ENCODE data around the gene NPTX1.

Gene NPTX1

DNA sequence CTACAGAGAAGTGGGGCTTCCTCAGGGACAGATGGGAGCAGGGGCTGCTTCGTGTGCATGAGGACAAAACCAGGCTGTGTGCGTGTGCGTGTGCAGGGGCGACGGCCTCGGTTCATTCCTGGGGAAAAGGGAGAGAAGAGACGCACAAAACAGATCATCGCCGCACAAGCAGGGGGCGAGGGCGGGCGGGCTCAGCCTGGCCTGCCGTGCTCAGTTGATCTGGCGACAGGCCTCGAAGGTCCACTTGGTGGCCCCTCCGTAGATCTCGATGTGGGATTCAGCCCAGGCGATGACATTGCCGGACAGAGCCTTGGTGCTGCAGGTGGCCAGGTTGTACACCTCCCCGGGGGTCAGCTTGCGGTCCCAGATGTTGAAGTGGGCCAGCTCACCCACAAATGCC is 5.8 kb downstream of the NPTX1 start:
- H3K4me3 ChIP-seq (replicated peaks; ENCODE audit: insufficient read depth, low read length) = no peak overlapping the region
- H3K27me3 ChIP-seq (ENCODE audit: insufficient read depth, poor library complexity, severe bottlenecking) = peaks cover 73% of the 10 kb centered on the region
- TF ChIP-seq, protein P1, sequence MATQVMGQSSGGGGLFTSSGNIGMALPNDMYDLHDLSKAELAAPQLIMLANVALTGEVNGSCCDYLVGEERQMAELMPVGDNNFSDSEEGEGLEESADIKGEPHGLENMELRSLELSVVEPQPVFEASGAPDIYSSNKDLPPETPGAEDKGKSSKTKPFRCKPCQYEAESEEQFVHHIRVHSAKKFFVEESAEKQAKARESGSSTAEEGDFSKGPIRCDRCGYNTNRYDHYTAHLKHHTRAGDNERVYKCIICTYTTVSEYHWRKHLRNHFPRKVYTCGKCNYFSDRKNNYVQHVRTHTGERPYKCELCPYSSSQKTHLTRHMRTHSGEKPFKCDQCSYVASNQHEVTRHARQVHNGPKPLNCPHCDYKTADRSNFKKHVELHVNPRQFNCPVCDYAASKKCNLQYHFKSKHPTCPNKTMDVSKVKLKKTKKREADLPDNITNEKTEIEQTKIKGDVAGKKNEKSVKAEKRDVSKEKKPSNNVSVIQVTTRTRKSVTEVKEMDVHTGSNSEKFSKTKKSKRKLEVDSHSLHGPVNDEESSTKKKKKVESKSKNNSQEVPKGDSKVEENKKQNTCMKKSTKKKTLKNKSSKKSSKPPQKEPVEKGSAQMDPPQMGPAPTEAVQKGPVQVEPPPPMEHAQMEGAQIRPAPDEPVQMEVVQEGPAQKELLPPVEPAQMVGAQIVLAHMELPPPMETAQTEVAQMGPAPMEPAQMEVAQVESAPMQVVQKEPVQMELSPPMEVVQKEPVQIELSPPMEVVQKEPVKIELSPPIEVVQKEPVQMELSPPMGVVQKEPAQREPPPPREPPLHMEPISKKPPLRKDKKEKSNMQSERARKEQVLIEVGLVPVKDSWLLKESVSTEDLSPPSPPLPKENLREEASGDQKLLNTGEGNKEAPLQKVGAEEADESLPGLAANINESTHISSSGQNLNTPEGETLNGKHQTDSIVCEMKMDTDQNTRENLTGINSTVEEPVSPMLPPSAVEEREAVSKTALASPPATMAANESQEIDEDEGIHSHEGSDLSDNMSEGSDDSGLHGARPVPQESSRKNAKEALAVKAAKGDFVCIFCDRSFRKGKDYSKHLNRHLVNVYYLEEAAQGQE (IDR thresholded peaks at IDR 0.05; ENCODE audit: insufficient replicate concordance, low read depth) = no peak
- TF ChIP-seq, protein P2, sequence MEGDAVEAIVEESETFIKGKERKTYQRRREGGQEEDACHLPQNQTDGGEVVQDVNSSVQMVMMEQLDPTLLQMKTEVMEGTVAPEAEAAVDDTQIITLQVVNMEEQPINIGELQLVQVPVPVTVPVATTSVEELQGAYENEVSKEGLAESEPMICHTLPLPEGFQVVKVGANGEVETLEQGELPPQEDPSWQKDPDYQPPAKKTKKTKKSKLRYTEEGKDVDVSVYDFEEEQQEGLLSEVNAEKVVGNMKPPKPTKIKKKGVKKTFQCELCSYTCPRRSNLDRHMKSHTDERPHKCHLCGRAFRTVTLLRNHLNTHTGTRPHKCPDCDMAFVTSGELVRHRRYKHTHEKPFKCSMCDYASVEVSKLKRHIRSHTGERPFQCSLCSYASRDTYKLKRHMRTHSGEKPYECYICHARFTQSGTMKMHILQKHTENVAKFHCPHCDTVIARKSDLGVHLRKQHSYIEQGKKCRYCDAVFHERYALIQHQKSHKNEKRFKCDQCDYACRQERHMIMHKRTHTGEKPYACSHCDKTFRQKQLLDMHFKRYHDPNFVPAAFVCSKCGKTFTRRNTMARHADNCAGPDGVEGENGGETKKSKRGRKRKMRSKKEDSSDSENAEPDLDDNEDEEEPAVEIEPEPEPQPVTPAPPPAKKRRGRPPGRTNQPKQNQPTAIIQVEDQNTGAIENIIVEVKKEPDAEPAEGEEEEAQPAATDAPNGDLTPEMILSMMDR (IDR thresholded peaks at IDR 0.05; ENCODE audit: insufficient read depth, low read length) = no peak
- TF ChIP-seq SPI1 (IDR thresholded peaks at IDR 0.05; ENCODE audit: borderline replicate concordance, low read depth) (no peak), GABPA (IDR thresholded peaks at IDR 0.05; ENCODE audit: low read depth) (no peak)
- no peak overlapping the region for H3K27ac ChIP-seq (replicated peaks)
- no peak for DNase-seq (ENCODE audit: low read depth in 1 of 2, low spot score in 1 of 2)

DNA sequence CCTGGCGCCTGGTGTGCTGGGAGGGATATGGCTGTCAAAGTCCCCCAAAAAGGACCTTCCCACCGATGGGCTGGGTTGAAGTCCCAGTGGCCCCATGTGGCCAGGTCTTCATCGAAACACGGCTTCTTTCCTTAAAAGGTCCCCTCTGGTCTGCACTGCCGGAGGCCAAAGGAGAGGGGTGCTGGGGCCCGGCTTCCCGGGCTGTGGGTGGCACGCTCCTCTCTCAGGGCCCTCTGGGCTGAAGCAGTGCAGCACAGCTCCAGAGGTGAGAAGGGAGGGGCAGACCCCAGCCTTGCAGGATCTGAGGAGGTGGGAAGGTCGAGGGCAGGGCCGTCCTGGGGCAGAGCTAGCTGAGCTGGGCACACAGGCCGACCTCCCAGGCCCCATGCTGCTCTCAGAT is 6.7 kb downstream of the NPTX1 start:
- Histone ChIP-seq H3K27me3 (ENCODE audit: insufficient read depth, poor library complexity, severe bottlenecking) (peaks cover 73% of the 10 kb centered on the region), H3K27ac (replicated peaks) (no peak overlapping the region), H3K4me3 (replicated peaks; ENCODE audit: insufficient read depth, low read length) (no peak overlapping the region)
- no peak for TF ChIP-seq SPI1 (IDR thresholded peaks at IDR 0.05; ENCODE audit: borderline replicate concordance, low read depth)
- no peak for TF ChIP-seq GABPA (IDR thresholded peaks at IDR 0.05; ENCODE audit: low read depth)
- TF ChIP-seq, protein P2 (IDR thresholded peaks at IDR 0.05; ENCODE audit: insufficient read depth, low read length) = no peak
- TF ChIP-seq, protein P1 (IDR thresholded peaks at IDR 0.05; ENCODE audit: insufficient replicate concordance, low read depth) = no peak
- DNase-seq (ENCODE audit: low read depth in 1 of 2, low spot score in 1 of 2) = no peak

GRCh38 chr17:80468781-80469493 is 7.5 kb downstream of the NPTX1 start:
- Histone ChIP-seq H3K27me3 (ENCODE audit: insufficient read depth, poor library complexity, severe bottlenecking) (peaks cover 70% of the 10 kb centered on the region), H3K27ac (replicated peaks) (no peak overlapping the region), H3K4me3 (replicated peaks; ENCODE audit: insufficient read depth, low read length) (no peak overlapping the region)
- TF ChIP-seq GABPA (IDR thresholded peaks at IDR 0.05; ENCODE audit: low read depth) (no peak), SPI1 (IDR thresholded peaks at IDR 0.05; ENCODE audit: borderline replicate concordance, low read depth) (no peak), POLR2AphosphoS5 (IDR thresholded peaks at IDR 0.05; ENCODE audit: low read depth) (no peak)
- TF ChIP-seq, protein P2 (IDR thresholded peaks at IDR 0.05; ENCODE audit: insufficient read depth, low read length) = no peak
- TF ChIP-seq, protein P1 (IDR thresholded peaks at IDR 0.05; ENCODE audit: insufficient replicate concordance, low read depth) = no peak
- DNase-seq (ENCODE audit: low read depth in 1 of 2, low spot score in 1 of 2) = no peak
